Stimulated activated CD8-positive, alpha-beta memory T cell treated with anti-CD3 and anti-CD28 coated beads, Interleukin-12 subunit alpha, Interleukin-12 subunit beta, amount 100 ng/mL, for 4 hours (primary cell): ENCODE data around the gene MSRB1.

Source experiments
- DNase-seq: peaks from one replicate; pipeline ENCODE4 v3.0.0-alpha.2; 2020; ENCODE audit warnings: low read depth

MSRB1 gene, protein sequence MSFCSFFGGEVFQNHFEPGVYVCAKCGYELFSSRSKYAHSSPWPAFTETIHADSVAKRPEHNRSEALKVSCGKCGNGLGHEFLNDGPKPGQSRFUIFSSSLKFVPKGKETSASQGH

DNA sequence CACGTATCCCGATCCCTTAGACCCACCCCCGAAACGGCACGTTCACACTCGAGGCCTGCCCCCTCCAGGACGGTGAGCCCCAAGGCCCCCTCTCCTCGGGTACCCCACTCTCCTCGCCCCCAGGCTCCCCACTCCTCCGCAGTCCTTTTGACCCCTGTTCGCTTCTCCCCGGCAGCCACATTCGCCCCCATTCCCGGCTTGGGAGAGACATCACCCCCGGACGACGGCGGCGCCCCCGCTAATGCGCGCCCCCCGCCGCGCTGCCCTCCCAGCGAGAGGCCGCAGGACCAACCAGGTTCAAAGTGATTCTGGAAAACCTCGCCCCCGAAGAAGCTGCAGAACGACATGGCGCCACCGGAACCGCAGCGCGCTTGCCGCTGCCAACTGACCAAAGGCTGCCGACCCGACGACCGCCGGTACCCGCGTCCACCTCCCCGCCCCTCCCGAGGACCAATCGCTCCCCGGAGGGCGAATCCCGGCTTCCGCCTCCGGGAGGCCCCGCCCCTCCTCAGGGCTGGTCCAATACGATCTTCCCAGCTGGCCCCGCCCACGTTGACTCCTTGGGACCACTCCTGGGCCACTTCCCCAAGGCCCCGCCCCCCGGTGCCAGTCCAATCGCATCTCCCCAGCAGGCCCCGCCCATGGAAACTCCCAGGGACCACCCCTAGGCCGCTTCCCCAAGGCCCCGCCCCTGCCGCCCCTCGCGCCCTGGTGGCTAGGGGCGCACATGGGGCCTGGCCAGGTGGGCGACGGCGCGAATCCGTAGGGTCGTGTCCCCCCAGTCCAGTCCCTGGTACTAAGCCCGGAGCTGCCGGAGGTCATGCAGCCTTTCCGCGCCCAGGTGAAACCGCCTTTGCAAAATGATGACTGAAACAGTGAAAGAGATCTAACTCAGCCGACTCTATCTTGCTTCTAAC lies at the start of gene MSRB1:
MSRB1 (minus strand) TSS at position 390 of the 917 bp plus-strand sequence; CDS start at position 347, 43 bp downstream.
- peak; percentile 97 for DNase-seq

DNA sequence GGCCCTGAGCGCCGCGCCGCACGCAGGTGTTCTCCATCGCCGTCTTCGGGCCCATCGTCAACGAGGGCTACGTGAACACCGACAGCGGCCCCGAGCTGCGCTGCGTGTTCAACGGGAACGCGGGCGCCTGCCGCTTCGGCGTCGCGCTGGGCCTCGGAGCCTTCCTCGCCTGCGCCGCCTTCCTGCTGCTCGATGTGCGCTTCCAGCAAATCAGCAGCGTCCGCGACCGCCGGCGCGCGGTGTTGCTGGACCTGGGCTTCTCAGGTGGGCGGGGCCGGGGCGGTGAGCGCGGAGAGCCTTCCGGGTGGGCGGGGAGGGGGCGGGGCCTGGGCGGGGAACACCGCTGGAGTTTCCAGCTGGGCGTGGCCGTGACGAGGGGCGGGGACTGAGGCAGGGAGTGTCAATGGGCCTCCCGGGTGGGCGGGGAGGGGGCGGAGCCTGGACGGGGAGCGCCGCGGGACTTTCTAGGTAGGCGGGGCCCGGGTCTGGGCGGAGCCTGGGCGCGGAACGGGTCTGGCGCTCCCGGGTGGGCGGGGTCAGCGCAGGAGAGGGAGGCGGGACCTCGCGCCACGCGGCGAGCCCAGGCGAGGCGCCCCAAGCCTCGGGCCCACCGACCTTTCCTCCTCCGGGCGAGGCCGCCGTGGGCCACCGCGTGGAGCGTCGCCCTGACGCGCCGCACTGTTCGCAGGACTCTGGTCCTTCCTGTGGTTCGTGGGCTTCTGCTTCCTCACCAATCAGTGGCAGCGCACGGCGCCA lies 49.1 kb upstream of the MSRB1 start:
- DNase-seq = peak; percentile 97

DNA sequence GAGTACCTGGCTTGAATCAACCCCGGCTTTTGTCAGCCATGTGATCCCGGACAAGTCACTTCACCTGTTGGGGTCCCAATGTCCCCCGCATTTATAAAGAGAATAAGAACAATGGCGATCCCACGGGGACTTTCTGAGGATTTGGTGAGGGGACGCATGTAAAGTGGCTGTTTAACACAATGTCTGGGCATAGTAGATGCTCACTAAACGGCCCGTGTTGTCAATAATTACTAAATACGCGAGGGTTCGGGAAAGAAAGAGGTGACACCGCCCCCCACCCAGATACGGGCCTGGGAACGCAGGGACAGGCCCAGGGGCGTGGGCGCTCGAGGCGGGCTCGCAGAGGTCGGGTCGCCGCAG lies 48.6 kb upstream of the MSRB1 start:
- no peak for DNase-seq

DNA sequence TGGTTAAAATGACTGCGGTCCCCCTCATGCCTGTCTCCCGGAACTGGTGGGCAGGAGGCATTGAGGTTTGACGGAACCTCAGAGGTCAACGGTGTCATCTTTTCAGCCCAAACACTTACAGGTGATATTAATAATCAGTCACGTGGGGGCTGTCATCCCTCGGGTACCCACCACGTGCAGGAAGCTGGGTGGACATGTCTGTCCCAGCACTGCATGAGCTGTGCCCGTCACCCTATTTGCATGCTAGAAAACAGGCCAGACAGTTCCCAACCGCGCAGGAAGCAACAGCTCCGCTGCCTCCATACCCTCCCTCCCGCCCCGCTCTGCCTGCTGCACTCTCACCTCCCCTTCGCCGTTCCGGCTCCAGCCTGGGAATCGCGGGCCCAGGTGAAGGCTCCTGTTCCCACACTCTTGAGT lies 48.1 kb upstream of the MSRB1 start:
- DNase-seq = no peak

DNA sequence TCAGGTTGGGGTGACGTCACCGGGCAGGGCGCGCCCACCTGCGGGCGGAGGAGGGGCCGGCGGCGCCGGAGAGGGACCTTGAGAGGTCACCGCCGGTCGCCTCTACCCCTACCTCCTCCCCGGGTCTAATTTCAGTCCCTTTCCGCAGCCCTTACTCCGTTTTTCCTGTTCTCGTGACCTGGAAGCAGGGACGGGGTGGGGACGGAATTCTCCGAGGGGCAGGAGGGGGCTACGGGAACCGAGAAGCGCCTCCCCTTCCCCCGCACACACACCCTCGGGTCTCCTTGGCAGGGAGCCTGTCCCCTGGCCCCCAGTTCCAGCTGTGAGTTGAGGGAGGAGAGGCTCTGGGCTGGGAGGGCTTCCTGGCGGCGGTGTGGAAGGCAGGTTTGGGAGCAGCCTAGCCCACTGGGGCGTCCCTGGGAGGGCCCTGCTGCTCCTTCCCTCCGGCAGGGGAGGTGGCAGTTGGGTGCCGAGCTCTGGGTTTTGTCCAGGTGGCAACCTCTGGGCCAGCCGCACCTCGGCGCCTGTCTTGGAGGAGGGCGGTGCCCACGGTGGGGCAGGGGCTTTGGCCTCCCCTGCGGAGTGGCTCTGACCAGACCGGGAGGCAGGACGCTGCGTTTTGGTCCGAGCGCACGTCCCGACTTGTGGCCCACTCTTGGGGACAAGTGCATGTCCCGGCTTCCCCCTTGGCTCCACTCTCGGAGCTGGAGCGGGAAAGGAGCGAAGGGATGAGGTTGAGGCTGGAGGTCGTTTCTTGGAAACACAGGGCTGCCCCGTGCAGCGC lies 47.5 kb upstream of the MSRB1 start:
- no peak for DNase-seq

DNA sequence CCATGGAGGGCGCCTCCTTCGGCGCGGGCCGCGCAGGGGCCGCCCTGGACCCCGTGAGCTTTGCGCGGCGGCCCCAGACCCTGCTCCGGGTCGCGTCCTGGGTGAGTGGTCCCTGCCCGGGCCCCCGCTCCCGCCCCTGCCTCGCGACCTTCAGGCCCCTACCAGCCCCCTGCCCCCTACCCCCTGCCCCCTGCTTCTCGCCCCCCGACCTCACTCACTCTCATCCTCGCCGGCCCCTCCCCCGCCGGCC lies 47.0 kb upstream of the MSRB1 start:
- no peak for DNase-seq

DNA sequence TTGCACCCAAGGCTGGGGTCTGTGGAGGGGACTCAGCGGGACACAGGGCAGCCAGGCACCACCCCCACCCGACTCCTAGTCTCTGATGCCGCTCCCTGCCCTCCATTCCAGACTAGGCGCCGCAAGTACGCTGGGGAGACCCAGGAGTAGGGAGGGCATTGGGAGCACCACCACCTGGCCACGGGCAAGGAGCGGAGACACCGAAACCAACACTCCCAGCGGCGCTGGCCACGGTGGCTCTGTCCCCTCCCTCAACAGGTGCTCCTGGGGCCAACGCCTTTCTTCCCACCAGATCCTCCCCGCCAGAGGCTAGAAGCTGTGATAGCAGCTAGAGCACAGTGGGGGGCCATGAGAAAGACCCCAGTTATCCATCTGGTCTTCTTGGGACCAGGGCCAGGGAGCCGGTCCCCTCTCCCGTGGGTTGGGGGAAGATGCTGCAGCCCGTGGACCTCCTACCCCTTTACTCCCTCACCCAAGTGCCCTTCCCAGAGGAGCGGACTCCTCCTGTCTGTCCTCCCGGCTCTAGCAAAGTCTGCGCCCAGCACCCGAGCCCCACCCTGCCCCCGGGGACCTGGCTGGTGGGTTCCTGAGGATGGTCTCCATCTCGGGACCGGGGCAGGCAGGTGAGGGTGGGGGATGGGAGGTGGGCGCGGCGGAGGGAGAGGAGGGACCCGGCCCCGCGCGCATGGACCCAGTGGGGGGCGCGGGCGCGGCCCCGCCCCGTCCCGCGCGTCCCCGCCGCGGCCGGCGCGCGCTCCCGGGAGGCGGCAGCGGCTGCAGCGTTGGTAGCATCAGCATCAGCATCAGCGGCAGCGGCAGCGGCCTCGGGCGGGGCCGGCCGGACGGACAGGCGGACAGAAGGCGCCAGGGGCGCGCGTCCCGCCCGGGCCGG lies 46.5 kb upstream of the MSRB1 start, which contains the start of gene SYNGR3:
SYNGR3 (plus strand) TSS at position 762 of the 892 bp plus-strand sequence. CDS start 133 bp downstream, outside the sequence.
- no peak for DNase-seq

DNA sequence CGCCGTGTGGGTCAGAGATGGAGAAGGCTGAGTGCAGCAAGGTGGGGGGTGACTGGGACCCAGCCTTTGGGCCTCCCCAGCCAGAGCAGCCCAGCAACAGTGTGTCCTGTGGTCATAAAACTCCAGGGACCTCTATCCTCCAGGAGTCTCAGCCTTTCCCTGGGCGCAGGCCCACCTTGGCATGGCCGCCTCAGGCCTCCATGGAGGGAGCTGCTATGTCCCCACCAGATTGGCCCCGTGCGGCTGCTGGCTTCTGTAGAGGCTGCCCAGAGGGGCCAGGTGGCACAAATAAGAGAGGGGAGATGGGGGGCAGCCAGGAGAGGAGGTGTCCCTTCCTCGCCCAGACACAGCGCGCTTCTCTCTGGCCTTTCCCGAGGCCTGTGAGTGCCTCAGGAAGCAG lies 44.2 kb upstream of the MSRB1 start:
- DNase-seq = no peak

DNA sequence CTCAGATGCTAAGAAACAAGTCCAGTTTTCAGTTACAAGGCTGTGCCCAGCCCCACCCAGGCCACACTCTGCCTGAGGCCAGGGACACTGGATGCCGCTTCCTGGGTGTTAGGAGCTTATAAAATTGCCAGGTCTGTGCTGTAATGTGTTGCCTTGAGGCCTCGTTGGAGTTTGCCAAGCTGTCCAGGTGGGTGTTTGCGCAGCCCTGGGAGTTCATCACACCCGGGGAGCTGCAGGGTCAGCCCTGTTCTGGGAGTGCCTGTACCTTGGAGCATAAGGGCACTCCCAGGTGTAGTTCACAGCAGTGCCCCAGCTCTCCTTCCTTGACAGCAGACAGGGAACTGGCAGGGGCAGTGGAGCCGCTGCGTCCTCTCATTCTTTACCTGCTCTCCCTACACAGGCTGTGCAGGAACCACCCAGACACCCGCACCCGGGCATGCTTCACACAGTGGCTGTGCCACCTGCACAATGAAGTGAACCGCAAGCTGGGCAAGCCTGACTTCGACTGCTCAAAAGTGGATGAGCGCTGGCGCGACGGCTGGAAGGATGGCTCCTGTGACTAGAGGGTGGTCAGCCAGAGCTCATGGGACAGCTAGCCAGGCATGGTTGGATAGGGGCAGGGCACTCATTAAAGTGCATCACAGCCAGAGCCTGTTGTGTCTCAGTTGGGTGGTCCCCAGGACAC lies 42.6 kb upstream of the MSRB1 start:
- no peak for DNase-seq

DNA sequence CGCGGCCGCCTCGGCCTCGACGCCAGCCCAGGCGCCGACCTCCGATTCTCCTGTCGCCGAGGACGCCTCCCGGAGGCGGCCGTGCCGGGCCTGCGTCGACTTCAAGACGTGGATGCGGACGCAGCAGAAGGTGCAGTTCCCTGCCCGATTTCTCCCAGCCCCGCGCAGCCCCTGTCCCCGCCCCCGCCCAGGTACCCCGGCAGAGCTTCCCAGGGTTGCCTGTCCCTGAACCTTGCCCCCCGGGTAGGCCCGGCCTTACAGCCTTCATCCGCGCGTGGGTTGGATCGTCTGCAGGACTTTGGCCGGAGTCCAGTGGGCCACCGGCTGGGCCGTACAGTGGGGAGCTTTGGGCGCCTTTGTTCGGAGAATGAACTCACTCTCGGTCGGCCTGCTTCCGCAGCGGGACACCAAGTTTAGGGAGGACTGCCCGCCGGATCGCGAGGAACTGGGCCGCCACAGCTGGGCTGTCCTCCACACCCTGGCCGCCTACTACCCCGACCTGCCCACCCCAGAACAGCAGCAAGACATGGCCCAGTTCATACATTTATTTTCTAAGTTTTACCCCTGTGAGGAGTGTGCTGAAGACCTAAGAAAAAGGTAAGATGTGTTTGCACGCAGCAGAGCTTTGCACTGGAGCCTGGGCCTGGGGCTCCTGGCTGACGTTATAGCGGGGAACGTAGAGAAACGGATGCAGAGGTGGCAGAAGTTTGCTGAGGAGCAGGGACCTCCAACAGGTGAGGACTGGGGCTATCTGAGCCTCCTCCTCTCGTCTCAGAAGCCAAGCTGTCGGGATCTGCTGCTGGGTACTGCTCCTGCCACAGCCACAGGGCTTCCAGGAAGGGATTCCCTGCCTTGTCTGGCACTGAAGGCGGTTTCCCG lies 41.6 kb upstream of the MSRB1 start:
- no peak for DNase-seq

DNA sequence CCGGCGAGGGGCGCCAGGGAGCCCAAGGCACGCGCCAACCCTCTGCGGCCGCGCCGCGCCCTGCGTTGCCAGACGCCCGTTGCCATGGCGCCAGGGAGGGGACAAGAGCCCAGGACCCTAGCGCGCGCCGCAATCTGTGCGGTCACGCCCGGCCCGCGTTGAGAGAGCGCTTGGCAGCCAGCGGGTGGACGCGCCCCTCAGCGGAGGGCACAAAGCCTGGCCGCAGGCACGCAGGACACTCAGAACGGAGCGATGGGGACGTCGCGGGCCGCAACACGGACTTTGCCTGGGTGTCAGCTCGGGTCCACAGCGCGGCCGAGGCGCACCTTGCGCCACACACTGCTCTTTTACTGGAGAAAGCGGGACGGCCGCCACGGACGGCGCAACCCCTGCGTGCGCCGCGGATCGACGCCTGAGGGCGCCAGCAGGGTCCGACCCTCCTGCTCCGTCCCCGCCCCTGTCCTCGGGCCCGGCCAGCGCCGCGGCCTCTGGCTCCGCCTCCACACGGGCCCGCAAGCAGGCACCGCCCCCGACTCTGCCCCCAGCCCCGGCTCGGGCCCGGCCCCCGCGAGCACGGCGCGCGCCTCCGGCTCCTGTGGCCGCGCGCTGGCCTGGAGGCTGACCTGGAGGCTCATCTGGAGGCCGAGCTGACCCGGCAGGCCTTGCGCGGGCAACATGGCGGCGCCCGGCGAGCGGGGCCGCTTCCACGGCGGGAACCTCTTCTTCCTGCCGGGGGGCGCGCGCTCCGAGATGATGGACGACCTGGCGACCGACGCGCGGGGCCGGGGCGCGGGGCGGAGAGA lies 40.7 kb upstream of the MSRB1 start, which contains the start of gene GFER:
GFER (plus strand) TSS at position 650 of the 803 bp plus-strand sequence; CDS start at position 676, 26 bp downstream.
- DNase-seq = peak; percentile 60

DNA sequence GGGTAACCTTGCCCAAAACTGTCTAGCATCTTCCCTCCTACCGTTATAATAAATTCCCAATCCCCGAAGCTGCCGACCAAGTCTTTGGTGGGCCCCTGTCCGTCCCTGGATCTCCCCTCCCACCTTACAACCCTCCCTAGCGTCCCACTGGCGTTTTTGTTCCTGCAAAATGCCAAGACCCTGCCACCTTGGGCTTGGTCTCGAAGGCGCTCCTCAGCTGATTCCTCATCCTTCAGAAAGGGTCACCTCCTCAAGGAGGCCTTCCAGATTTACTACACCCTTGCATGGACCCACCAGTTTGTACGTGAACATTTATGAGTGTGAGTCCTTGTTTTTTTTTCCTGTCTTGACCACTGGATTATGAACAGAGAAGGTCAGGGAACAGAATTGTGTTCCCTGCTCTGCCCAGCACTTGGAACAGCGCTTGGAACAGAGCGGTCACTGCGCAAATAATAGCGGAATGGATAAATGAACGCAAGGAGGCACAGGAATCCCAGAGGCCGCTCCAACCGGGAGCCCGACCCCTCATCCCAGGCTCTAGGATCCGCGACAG lies 40.1 kb upstream of the MSRB1 start:
- no peak for DNase-seq

DNA sequence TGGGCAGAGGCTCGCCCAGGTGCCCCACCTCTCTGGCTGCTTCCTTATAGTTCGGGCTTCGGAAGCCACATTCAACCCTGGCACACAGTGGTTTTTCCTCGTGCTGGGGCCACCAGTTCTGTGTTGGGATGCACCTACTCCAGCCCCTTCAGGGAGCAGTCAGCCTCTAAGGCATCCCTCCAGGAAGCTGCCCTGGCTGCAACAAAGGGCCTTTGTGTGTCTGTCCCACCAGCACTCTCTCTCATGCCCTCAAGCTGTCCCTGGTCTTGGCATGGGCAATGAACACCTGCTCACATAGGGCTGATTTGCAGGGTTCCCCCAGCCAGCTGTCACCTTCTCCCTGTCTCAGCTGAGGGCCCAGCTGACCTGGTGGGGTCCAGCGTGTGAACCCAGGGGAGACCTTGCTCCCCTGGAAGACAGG lies 39.0 kb upstream of the MSRB1 start:
- DNase-seq = no peak

DNA sequence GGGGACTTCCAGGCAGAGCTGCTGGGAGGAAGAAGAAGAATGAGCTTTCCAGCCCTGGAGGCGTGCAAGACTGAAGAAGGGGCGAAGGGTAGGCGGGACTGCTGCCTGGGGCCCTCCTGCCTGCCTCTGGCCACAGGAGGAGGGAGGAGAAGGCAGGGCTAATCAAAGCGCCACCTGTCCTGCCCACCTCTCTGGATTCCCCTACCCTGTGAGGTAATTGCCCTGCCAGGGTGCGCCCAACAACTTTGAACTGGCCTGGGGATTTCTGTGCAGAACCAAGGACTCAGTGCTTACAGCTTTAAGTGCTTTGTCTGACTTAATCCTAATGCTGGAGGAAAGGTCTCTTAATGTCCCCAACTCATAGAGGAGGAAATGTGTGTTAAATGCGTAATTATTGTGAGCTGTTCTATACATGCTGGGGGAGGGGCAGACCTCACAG lies 38.4 kb upstream of the MSRB1 start, which contains the start of gene NOXO1:
NOXO1 (minus strand) TSS at position 72 of the 439 bp plus-strand sequence. CDS start 290 bp downstream, outside the sequence.
- no peak for DNase-seq

DNA sequence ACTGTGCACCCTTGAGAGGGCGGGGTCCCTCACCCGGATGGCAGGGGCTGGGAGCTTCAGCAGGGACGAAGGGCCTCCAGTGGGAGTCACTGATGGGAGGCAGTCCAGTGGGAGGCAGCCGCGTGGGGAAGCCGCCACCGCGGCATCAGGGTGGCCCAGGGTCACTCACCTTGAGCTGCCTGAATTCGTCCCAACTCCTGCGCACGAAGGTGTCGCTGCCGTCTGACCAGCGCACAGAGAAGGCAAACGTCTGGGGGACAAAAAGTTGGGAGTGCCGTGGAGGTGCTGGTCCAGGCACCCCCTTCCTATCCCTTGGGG lies 37.7 kb upstream of the MSRB1 start:
- DNase-seq = no peak

DNA sequence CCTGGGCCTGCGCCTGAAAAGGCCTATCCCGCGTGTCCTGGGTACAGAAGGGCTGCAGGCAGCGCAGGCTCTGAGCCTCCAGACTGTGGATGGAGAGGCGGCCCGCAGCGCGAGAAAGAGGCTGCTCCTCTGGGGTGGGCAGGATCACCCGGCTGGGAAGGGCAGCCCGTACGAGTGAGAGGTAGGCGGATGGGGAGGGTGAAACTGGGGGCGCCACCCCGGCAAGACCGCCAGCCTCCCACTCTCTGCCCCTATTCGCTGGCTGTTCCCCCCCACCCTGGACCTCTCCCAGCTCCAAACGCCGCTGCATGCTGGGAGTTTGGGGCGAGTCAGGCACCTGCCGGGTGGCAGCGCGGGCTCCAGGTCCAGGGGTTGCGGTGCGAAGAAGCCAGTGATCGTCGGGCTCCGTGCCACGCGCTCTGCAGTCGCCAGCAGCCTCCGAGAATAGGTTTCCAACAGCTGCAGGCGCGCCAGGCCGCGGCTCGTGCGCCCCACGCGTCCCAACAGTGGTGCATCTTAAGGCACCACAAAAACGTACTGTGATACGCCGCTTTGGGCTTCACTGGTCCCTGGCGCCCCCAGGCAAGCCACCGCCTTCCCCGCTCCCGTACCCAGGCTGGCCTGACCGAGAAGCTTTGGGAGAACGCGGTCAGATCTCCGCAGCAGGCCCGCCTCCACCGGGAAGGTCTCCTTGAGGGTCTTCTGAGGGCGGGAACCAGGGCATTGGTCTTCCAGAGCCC lies 37.2 kb upstream of the MSRB1 start:
- DNase-seq = no peak

DNA sequence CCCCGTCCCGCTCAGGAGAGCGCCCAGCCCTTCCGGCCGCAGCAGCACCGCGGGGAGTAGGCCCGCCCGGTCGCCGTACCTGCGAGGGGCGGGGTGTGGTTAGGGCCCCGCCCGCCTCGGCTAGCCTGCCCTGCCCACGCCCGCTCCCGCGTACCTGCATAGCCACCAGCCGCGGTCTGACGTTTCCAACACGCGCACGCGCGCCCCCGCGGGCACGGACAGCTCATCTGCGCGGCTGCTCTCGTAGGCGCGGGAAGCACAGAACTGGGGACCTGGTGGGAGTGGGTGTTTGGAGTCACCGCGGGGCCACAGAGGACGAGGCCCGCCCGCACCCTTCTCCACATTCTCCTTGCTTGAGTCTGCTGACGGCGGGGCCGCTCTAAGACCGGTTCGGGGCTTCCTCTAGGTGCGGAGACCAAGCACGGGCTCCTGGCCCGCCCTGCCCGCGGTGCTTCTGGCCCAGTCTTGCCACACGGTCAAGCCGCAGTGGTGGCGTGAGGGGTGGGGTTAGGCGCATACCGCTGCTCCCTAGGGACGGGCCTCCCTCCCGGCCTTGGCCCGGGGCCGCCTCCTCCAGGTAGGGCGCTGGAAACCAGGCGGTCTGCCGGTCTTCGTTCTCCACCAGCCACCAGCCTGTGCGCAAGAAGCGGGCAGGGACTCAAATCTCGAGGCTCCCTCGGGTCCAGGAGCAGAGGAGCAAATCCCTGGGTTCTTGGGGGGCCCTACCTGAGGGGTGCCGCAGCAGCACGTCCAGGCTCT lies 36.5 kb upstream of the MSRB1 start:
- no peak for DNase-seq
